NCI-H1092 (cell line): ENCODE measurements around the gene ALPL.
"Not testable (repeated sequence)": the region's sequence is repeated elsewhere in the genome, so short reads cannot be mapped to it uniquely, and the experiment has no call there.

Experiments used
- DNase-seq: peaks from one replicate; lab custom pipeline; 2025; lab: John Stamatoyannopoulos, UW

ALPL gene

GRCh38 chr1:21507511-21508270 lies 1.5 kb upstream of the ALPL start:
- DNase-seq, result no peak

GRCh38 chr1:21508580-21509350 lies 458 bp upstream of the ALPL start:
- DNase-seq, result peak; percentile 53

GRCh38 chr1:21510113-21510493 lies 880 bp downstream of the ALPL start:
- DNase-seq, result no peak

GRCh38 chr1:21510885-21511578 lies 1.8 kb downstream of the ALPL start:
- no peak for DNase-seq

- DNase-seq, result no peak
Observed at GRCh38 chr1:21511579-21512522, 2.6 kb downstream of the ALPL start.

- no peak for DNase-seq
Observed at GRCh38 chr1:21514245-21514644, 5.0 kb downstream of the ALPL start.

- DNase-seq, result no peak
Observed at GRCh38 chr1:21517161-21517589, 8.0 kb downstream of the ALPL start.

- no peak for DNase-seq
Observed at GRCh38 chr1:21517660-21518480, 8.6 kb downstream of the ALPL start.

GRCh38 chr1:21518774-21519455 lies 9.7 kb downstream of the ALPL start:
- DNase-seq, result no peak

GRCh38 chr1:21519486-21520070 lies 10.4 kb downstream of the ALPL start:
- not testable (repeated sequence) for DNase-seq

GRCh38 chr1:21520899-21521716 lies 11.9 kb downstream of the ALPL start:
- no peak for DNase-seq

- no peak for DNase-seq
Observed at GRCh38 chr1:21521717-21522060, 12.5 kb downstream of the ALPL start.

- DNase-seq, result no peak
Observed at GRCh38 chr1:21522525-21523038, 13.4 kb downstream of the ALPL start.

GRCh38 chr1:21523297-21523813 lies 14.1 kb downstream of the ALPL start:
- no peak for DNase-seq

- no peak for DNase-seq
Observed at GRCh38 chr1:21524220-21524619, 15.0 kb downstream of the ALPL start.

- DNase-seq, result peak; percentile 13
Observed at GRCh38 chr1:21524686-21525339, 15.6 kb downstream of the ALPL start.

GRCh38 chr1:21525340-21525717 lies 16.1 kb downstream of the ALPL start:
- no peak for DNase-seq

- DNase-seq, result no peak
Observed at GRCh38 chr1:21526441-21526840, 17.2 kb downstream of the ALPL start.
